Activated T-helper 17 cell treated with anti-CD3 and anti-CD28 coated beads, Interleukin-2, amount 50 U/mL, for 72 hours (primary cell): ENCODE measurements around the gene PRR13. TPM values are rescaled to one million over a fixed set of nuclear protein-coding genes. Genes with fewer than 3 reads are reported as not detected.
"Not testable (repeated sequence)": the region's sequence is repeated elsewhere in the genome, so short reads cannot be mapped to it uniquely, and the experiment has no call there.

Source experiments
- ATAC-seq: fragments of 150-1000 bp; cut with Tn5 transposase; replicated peaks from 2 replicates; pipeline ENCODE4 v1.10.0; 2021; ENCODE audit warnings: mild to moderate bottlenecking, moderate library complexity
- H3K27ac Mint-ChIP-seq: one replicate; pipeline ENCODE4 v1.8.0; 2022; ENCODE audit warnings: mixed read lengths
- H3K27me3 Mint-ChIP-seq: one replicate; pipeline ENCODE4 v1.8.0; 2022; ENCODE audit warnings: mixed read lengths
- H3K36me3 Mint-ChIP-seq: one replicate; pipeline ENCODE4 v1.8.0; 2022; ENCODE audit warnings: low read depth, mild to moderate bottlenecking, mixed read lengths
- H3K4me1 Mint-ChIP-seq: one replicate; pipeline ENCODE4 v1.8.0; 2022; ENCODE audit warnings: mixed read lengths
- H3K4me3 Mint-ChIP-seq: one replicate; pipeline ENCODE4 v1.8.0; 2022; ENCODE audit warnings: mild to moderate bottlenecking, mixed read lengths
- H3K9me3 Mint-ChIP-seq: one replicate; pipeline ENCODE4 v1.8.0; 2022; ENCODE audit warnings: mixed read lengths
- total RNA-seq, 2 donors: library from RNA; stranded (reverse); gene quantifications; one replicate each; pipeline ENCODE4 v1.2.3, GENCODE V29; 2022

The PRR13 gene
- total RNA-seq, 2 donors from 2014 or later = 193 to 216 TPM

DNA sequence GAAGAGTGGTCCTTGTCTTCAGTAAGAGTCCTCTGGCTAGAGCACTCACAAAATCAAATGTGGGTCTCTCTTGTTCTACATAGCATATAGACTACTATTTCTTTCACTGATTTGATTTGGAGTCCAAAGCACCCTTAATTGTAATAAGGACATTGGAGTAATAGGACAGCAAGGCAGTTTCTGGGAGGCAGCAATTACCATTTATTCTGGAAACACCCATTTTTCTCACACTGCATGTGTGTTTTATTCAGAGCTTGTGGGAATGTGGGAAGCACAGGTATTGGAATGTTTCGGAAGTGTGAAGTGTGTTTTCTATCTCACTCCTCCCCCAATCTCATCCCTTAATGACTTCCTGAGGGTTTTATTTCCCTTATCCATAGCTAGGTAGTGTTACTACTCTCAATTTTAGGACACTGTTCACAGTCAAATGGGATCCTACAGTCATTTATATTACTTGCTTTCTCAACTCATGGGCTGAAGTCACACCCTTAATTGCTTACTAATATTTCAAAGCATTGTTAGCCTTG lies 30.6 kb downstream of the PRR13 start:
- Mint-ChIP-seq H3K4me1 (peaks cover 47% of the 10 kb centered on the region), H3K27ac (peak overlapping the region; percentile 92), H3K36me3 (peaks cover 100% of the 10 kb centered on the region), H3K4me3 (peak overlapping the region; percentile 75), H3K27me3 (no peaks in the 10 kb centered on the region), H3K9me3 (no peaks in the 10 kb centered on the region)
- no peak for ATAC-seq

DNA sequence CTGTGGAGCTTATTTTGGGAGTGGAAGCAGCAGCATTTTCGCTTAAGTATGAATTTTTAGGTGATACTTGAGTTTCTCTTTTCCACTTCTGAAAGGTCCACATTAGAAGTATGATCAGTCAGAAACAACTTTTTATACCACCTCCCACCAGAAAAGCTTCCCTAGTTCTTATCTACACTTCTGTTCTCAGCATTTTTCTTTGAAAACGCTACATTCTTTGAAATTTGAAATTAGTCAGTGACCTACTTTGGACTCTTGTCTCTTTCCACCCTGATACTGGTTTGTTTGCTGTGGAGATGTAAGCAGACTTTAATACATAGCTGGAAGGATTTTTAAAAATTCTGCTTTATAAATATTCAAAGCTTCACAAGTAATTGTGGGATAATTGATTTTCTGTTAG lies 32.5 kb downstream of the PRR13 start:
- H3K9me3 Mint-ChIP-seq = no peaks in the 10 kb centered on the region
- H3K27ac Mint-ChIP-seq = peak overlapping the region; percentile 92
- H3K4me3 Mint-ChIP-seq = peak overlapping the region; percentile 75
- H3K4me1 Mint-ChIP-seq = peaks cover 48% of the 10 kb centered on the region
- peak; percentile 65 for ATAC-seq
- peaks cover 100% of the 10 kb centered on the region for H3K36me3 Mint-ChIP-seq
- no peaks in the 10 kb centered on the region for H3K27me3 Mint-ChIP-seq

DNA sequence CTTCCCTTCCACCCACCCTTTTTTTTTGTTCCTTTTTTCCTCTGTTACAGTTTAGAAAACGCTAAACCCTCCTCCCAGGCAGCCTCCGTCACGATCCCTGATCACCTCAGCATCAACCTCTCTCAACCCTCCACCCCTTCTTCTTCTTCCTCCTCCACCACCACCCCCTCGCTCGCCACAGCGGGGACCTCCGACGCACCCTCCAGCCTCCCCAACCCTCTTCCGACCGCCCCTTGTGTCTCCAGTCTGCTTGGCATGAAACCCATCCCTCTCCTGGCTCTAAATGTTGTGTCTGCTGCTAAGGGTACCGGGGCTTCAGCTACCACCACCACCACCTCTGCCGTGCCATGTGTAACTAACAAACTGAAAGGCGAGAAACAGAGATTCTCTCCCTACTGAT lies 33.3 kb downstream of the PRR13 start:
- peaks cover 48% of the 10 kb centered on the region for H3K4me1 Mint-ChIP-seq
- H3K27me3 Mint-ChIP-seq = no peaks in the 10 kb centered on the region
- H3K36me3 Mint-ChIP-seq = peaks cover 100% of the 10 kb centered on the region
- peak; percentile 56 for ATAC-seq
- H3K9me3 Mint-ChIP-seq = no peaks in the 10 kb centered on the region
- H3K4me3 Mint-ChIP-seq = peak overlapping the region; percentile 75
- H3K27ac Mint-ChIP-seq = peak overlapping the region; percentile 92

DNA sequence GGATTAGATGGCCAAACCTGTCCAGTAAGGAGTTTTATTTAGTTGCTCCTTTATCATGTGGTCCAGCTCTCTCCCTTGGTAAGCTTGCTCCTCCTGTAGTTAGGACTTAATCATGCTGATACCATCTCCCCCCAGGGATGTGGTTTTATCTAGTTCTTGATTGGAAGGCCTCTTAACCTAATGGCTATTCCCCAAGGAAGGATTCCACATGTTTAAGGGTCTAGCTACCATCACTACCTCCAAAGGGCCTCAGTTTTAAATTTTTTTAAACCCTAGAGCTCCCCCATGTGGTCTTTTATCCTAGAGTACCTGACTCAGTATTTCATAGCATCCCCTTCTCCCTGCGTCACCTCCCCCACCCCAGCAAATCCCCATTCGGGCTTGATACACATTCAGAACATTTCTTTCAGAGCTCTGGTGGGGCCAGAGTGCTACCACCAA lies 35.3 kb downstream of the PRR13 start:
- H3K9me3 Mint-ChIP-seq = no peaks in the 10 kb centered on the region
- peaks cover 38% of the 10 kb centered on the region for H3K4me1 Mint-ChIP-seq
- no peaks in the 10 kb centered on the region for H3K27me3 Mint-ChIP-seq
- H3K27ac Mint-ChIP-seq = peak overlapping the region; percentile 85
- ATAC-seq = no peak
- H3K36me3 Mint-ChIP-seq = peaks cover 100% of the 10 kb centered on the region
- H3K4me3 Mint-ChIP-seq = no peak overlapping the region

DNA sequence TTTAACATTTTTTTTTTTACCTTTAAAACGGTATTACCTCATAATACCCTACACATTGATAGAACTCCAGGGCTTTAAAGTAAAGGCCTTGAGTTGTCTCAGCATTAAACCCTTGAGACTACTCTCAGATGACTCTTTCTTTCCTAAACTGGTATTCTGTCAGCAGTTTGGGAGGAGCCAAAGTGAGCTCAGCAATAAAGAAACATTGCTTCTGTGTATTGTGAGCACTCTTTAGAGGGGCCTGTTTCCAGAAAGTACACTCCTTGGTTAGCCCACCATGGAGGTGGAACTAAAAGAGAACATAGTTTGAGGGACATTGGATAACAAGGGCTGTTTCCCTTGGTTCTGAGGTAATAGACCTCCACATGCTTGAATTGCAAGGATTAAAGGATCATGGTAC lies 37.3 kb downstream of the PRR13 start:
- Mint-ChIP-seq H3K27ac (peak overlapping the region; percentile 65), H3K9me3 (no peaks in the 10 kb centered on the region), H3K4me1 (peaks cover 27% of the 10 kb centered on the region), H3K4me3 (no peak overlapping the region), H3K36me3 (peaks cover 98% of the 10 kb centered on the region), H3K27me3 (no peaks in the 10 kb centered on the region)
- no peak for ATAC-seq

DNA sequence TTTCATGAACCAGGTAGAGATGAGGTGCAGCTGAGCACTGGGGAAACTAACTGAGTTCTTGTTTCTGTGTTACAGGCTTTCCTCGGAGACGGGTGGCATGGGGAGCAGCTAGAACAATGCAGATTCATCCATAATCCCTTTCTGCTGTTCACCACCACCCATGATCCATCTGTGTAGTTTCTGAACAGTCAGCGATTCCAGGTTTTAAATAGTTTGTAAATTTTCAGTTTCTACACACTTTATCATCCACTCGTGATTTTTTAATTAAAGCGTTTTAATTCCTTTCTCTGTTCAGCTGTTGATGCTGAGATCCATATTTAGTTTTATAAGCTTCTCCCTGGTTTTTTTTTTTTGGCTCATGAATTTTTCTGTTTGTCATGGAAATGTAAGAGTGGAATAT lies 37.8 kb downstream of the PRR13 start:
- peaks cover 98% of the 10 kb centered on the region for H3K36me3 Mint-ChIP-seq
- H3K4me1 Mint-ChIP-seq = peaks cover 22% of the 10 kb centered on the region
- H3K4me3 Mint-ChIP-seq = no peak overlapping the region
- no peaks in the 10 kb centered on the region for H3K9me3 Mint-ChIP-seq
- ATAC-seq = no peak
- H3K27ac Mint-ChIP-seq = peak overlapping the region; percentile 65
- H3K27me3 Mint-ChIP-seq = no peaks in the 10 kb centered on the region

DNA sequence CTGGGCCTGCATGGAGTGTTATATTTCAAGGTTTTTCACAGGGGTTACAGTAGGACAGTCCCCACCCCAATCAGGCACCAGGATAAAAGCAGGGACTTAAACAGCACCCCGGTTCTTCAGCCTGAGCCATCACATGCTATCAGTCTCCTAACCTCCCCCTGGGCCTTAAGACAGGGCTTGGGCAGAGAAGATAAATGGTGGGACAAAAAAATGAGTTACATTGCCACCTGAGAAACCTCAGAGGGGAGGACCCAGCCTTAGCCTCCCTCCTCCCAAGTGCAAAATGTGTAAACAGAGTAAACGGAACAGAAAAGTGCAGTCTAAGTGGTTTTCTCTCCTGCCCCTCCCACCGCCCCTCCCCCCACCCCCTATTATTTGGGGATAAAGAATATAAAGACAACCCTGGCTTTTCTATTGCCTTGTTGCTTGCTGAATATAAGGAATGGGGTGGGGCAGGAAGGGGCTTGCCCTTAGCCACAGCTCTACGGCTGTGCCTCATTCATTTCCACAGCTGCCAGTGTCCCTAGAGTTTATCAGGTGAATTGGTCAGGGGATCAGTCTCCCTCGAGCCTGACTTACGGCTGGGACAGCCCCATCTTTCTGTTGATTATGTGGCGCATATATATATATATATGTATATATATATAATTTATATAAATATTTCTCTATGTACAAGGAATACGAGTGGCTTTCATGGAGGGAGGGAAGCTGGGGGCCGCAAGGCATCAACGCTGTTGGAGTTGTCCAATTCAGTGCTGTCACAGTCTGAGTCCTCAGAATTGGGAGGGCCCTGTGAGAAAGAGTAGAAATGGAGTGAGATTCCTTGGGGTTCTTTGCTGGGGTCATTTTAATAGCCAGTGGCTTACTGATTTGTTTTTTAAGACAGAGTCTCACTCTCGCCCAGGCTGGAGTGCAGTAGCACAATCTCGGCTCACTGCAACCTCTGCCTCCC lies 39.2 kb downstream of the PRR13 start:
- H3K4me1 Mint-ChIP-seq = peaks cover 12% of the 10 kb centered on the region
- no peaks in the 10 kb centered on the region for H3K9me3 Mint-ChIP-seq
- no peak for ATAC-seq
- H3K4me3 Mint-ChIP-seq = no peak overlapping the region
- H3K27me3 Mint-ChIP-seq = no peaks in the 10 kb centered on the region
- H3K36me3 Mint-ChIP-seq = peaks cover 98% of the 10 kb centered on the region
- no peak overlapping the region for H3K27ac Mint-ChIP-seq

DNA sequence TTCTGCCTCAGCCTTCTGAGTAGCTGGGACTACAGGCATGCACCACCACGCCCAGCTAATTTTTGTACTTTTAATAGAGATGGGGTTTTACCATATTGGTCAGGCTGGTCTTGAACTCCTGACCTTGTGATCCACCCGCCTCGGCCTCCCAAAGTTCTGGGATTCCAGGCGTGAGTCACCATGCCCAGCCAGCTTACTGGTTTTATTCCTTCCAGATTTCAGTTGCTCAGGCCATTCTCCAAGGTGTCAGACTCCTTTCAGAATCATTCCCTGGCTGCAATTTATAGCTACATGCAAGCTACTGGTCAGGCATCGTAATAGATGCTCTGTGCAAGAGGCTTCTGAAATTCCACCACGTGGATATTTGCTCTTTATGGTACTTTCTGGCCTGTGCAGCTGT lies 39.9 kb downstream of the PRR13 start:
- ATAC-seq, H3K27me3 Mint-ChIP-seq, H3K9me3 Mint-ChIP-seq, H3K27ac Mint-ChIP-seq, H3K4me3 Mint-ChIP-seq: not testable (repeated sequence)
- H3K4me1 Mint-ChIP-seq = peaks cover 12% of the 10 kb centered on the region
- H3K36me3 Mint-ChIP-seq = peaks cover 93% of the 10 kb centered on the region

DNA sequence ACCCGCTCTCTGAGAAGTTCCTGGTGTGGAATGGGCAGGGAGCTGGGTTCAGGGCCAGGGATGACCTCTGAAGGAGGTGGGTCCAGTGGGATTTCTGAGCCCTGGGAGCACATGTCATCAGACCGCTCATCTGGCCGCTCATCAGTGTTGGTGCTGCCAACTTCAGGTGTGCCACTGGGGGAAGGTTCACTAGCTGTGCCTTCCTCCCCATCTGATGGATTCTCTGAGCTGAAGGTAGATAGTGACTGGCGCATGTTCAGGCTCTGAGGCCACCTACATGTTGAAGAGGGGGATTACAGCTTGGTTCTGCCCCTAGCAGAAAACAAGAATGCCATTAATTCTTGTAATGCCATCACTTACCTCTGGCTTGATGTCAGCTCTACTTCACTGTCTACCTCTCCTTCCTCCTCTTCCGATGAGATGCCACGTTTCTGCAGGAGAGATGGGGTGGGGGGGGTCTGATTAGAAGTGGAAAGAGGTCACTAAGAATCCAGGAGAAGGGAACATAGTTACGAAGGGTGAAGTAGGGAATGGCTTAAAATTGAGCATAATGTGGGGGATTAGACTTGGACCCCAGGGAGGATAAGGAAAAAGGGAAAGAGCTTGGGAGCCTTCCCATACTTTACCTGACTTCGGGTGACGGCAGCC lies 40.5 kb downstream of the PRR13 start:
- H3K4me3 Mint-ChIP-seq = no peak overlapping the region
- peaks cover 86% of the 10 kb centered on the region for H3K36me3 Mint-ChIP-seq
- peaks cover 6% of the 10 kb centered on the region for H3K4me1 Mint-ChIP-seq
- H3K9me3 Mint-ChIP-seq = no peaks in the 10 kb centered on the region
- H3K27me3 Mint-ChIP-seq = no peaks in the 10 kb centered on the region
- no peak for ATAC-seq
- no peak overlapping the region for H3K27ac Mint-ChIP-seq

DNA sequence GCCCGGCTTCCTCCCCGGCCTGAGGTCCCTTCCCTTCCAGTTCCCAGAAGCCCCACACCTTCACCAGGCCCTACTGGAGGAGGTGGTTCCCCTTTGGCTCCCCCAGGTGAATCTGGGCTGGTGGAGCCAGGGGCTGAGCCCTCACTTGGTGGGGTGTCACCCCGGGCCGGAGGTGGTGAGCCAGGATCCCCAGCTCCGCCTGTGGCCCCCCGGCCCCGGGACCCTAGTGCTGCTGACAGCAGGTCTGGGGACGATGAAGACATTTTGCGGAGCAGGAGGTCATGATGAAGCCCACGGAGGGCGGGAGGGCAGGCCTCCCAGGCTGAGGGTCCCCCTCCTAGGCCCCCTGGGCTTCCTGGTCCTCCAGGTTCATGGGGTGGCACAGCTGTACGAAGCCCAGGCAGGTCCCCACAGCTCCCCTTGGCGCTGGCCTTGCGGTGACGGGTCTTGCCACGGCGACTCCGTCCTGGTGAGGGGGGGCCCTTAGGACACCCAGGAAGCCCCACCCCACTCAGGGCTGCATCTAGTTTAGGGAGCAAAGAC lies 41.2 kb downstream of the PRR13 start:
- peaks cover 80% of the 10 kb centered on the region for H3K36me3 Mint-ChIP-seq
- no peak for ATAC-seq
- peak overlapping the region; percentile 72 for H3K27ac Mint-ChIP-seq
- no peak overlapping the region for H3K4me3 Mint-ChIP-seq
- H3K4me1 Mint-ChIP-seq = peaks cover 4% of the 10 kb centered on the region
- H3K9me3 Mint-ChIP-seq = no peaks in the 10 kb centered on the region
- no peaks in the 10 kb centered on the region for H3K27me3 Mint-ChIP-seq

DNA sequence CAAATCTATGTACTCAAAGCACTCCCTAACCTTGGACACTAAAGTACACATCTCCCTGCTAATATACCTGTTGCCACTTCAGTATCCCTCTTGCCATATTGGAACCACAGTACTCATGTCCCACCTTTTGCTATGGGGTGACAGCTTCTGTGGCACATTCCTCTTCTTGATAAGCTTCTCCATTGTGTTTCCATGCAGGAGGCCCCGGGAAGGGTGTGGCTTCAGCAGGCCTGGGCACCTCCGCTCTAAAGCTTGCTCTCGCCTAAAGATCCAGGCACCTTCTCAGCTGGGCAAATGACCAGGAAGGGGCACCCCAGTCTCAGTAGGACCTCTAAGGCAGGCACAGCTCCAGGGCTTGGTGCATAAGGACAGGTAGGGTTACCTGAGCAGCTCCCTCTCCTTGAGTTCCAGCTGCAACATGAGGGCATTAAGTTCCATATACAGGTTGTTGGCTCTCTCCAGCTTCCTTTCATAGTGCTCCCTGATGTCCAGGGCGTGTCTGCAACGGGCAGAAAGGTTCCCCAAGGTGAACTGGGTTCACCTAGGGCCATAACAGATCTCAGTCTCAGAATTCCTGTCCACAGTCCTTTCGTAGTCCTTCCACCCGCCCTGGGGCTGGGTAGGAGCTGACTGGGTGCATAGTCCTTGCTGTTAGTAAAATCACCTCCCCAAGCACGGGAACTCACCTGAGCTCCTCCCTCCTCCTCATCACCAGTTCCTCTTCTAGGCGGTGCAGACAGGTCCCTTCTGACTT lies 41.9 kb downstream of the PRR13 start:
- peak; percentile 5 for ATAC-seq

DNA sequence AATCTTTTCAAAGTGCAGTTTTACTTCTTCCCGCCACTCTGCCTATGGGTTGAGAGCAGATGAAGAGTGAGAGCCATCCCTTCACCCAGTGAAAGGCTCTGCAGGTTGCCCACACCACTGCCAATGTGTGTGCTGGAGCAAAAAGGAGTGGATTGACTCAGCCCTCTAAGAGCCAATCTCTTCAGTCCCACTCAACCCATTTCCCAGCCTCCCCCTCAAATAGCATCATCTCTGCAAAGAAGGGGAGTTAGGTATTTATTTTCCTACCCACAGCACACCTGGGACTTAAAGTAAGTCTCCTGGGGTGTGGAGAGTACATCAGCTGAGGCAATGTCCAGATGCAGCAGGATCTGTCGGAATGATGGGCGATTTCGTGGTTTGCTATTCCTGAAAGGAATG lies 42.4 kb downstream of the PRR13 start:
- Mint-ChIP-seq H3K27ac (peak overlapping the region; percentile 72), H3K4me1 (peaks cover 4% of the 10 kb centered on the region), H3K27me3 (no peaks in the 10 kb centered on the region), H3K4me3 (no peak overlapping the region), H3K36me3 (peaks cover 67% of the 10 kb centered on the region), H3K9me3 (no peaks in the 10 kb centered on the region)
- ATAC-seq = peak; percentile 25

More for the DNA sequence above, 41.9 kb downstream of the PRR13 start:
- Mint-ChIP-seq H3K4me3 (no peak overlapping the region), H3K9me3 (no peaks in the 10 kb centered on the region), H3K27ac (peak overlapping the region; percentile 72), H3K36me3 (peaks cover 73% of the 10 kb centered on the region), H3K4me1 (peaks cover 4% of the 10 kb centered on the region), H3K27me3 (no peaks in the 10 kb centered on the region)

DNA sequence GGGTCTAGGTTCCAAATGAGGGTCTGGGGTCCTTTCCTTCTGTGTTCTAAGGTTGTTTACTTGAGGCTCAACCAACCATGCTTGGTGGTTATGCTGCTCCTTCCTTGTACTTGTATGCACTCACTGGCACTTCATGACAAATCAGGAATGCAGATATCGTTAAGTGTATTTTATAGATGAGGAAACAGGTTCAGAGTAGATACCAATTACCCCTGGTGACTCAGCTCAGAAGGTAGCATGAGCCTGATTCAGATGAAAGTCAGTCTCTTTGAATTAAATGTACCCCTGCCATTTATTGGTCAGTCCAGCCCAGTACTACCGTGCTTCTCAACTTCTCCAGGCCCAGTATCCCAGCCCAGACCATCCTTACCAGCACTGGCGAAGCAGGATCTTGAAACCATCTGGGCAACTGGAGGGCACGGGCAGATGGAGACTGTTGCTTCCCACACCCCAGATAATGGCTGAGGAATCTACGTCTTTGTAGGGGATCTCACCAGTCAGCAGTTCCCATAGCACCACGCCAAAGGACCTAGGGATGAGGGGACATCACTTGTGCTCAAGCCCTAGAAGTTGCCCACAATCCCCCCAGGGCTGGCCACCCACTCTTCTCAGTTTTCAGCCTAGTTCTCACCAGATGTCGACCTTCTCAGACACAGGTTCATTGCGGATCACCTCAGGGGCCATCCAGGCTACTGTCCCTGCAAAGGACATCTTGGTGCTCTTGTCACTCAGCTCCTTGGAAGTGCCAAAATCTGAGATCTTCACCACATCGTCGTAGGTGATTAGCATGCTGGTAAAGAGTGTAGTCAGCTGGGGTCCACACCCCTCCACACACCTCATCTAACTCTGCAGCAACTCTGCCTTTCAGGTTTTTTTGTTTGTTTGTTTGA lies 43.4 kb downstream of the PRR13 start:
- H3K27ac Mint-ChIP-seq = no peak overlapping the region
- ATAC-seq = no peak
- peaks cover 58% of the 10 kb centered on the region for H3K36me3 Mint-ChIP-seq
- no peaks in the 10 kb centered on the region for H3K9me3 Mint-ChIP-seq
- peaks cover 4% of the 10 kb centered on the region for H3K4me1 Mint-ChIP-seq
- no peak overlapping the region for H3K4me3 Mint-ChIP-seq
- H3K27me3 Mint-ChIP-seq = no peaks in the 10 kb centered on the region
